NCI-H1417 (cell line): Measurements from ENCODE around the gene FANCC.
A peak's percentile ranks its signal among the peaks of the same experiment; 100 is the strongest.
"Not testable (repeated sequence)": the region's sequence is repeated elsewhere in the genome, so short reads cannot be mapped to it uniquely, and the experiment has no call there.

Source experiments
- DNase-seq, 3 experiments: peaks; one replicate each; lab custom pipeline; 2025; lab: John Stamatoyannopoulos, UW

Gene FANCC

GRCh38 chr9:95283673-95284072, 33.8 kb downstream of the FANCC start:
- DNase-seq = no peak

- no peak for DNase-seq
These were observed 35.2 kb downstream of the FANCC start for GRCh38 chr9:95282332-95282731.

GRCh38 chr9:95280745-95281144, 36.8 kb downstream of the FANCC start:
- no peak for DNase-seq

- no peak for DNase-seq
These were observed 40.0 kb downstream of the FANCC start for GRCh38 chr9:95277509-95277908.

- DNase-seq = no peak
These were observed 41.0 kb downstream of the FANCC start for GRCh38 chr9:95276395-95276954.

- not testable (repeated sequence) for DNase-seq
These were observed 43.3 kb downstream of the FANCC start for GRCh38 chr9:95274160-95274559.

GRCh38 chr9:95273369-95274022, 44.0 kb downstream of the FANCC start:
- no peak for DNase-seq

- DNase-seq = no peak
These were observed 44.7 kb downstream of the FANCC start for GRCh38 chr9:95272830-95273229.

- no peak for DNase-seq
These were observed 46.7 kb downstream of the FANCC start for GRCh38 chr9:95270790-95271189.

GRCh38 chr9:95269803-95270773, 47.4 kb downstream of the FANCC start:
- peak in 1 of 3 experiments; percentile 21 for DNase-seq

GRCh38 chr9:95268681-95269080, 48.8 kb downstream of the FANCC start:
- peak; percentile 63 to 89 (median 68) for DNase-seq

GRCh38 chr9:95266649-95267048, 50.9 kb downstream of the FANCC start:
- DNase-seq = no peak

- no peak for DNase-seq
These were observed 51.5 kb downstream of the FANCC start for GRCh38 chr9:95265960-95266359.

- no peak for DNase-seq
These were observed 52.4 kb downstream of the FANCC start for GRCh38 chr9:95264954-95265615.

- DNase-seq = no peak
These were observed 55.6 kb downstream of the FANCC start for GRCh38 chr9:95261890-95262289.

GRCh38 chr9:95250462-95251221, 66.9 kb downstream of the FANCC start:
- DNase-seq = peak; percentile 8 to 74 (median 25)

GRCh38 chr9:95249986-95250385, 67.5 kb downstream of the FANCC start:
- DNase-seq = peak; percentile 33 to 89 (median 72)

GRCh38 chr9:95246547-95246946, 71.0 kb downstream of the FANCC start:
- DNase-seq = no peak

- no peak for DNase-seq
These were observed 74.9 kb downstream of the FANCC start for GRCh38 chr9:95242613-95243012.

- no peak for DNase-seq
These were observed 78.4 kb downstream of the FANCC start for GRCh38 chr9:95239071-95239470.

GRCh38 chr9:95237336-95237735, 80.2 kb downstream of the FANCC start:
- no peak for DNase-seq
